H1 (cell line): Measurements from ENCODE around the gene LRP11. TPM values are rescaled to one million over a fixed set of nuclear protein-coding genes. Genes with fewer than 3 reads are reported as not detected.

Experiments used
- CTCF ChIA-PET: fragments of 300-600 bp; sonication (Branson Sonifier 250); formaldehyde crosslinking; loops from one replicate; lab custom pipeline; 2021; ENCODE audit not compliant: partially characterized antibody; lab: Charles Lee
- POLR2A ChIA-PET: fragments of 300-600 bp; sonication (Branson Sonifier 250); formaldehyde crosslinking; loops from one replicate; lab custom pipeline; 2021; ENCODE audit warnings: inconsistent platforms; ENCODE audit not compliant: partially characterized antibody; lab: Charles Lee
- DNase-seq, 2 experiments: peaks; one replicate each; pipeline versions ENCODE4 v3.0.0 to v3.0.0-alpha.2; 2010 to 2022; ENCODE audit warnings: low spot score in 2 of 2, low read depth in 1 of 2, mixed read lengths in 1 of 2
- FAIRE-seq: peaks from 2 replicates; lab custom pipeline; 2011; peaks lifted over from hg19 to GRCh38; lab: Jason Lieb, UNC
- H2AFZ ChIP-seq: 2 replicates; pipeline ENCODE4 v1.8.1; 2012; ENCODE audit warnings: low read length, inconsistent platforms
- H2AK5ac ChIP-seq: 2 replicates; pipeline ENCODE4 v1.6.1; 2013; ENCODE audit warnings: low read depth, low read length
- H2BK120ac ChIP-seq: replicated peaks from 2 replicates; pipeline ENCODE3; 2013; ENCODE audit warnings: low read depth, low read length, inconsistent platforms
- H2BK12ac ChIP-seq: 2 replicates; pipeline ENCODE4 v1.6.1; 2013; ENCODE audit warnings: low read depth, low read length
- H2BK15ac ChIP-seq: 2 replicates; pipeline ENCODE4 v1.6.1; 2013; ENCODE audit warnings: low read length
- H2BK20ac ChIP-seq: 2 replicates; pipeline ENCODE4 v1.6.1; 2013; ENCODE audit warnings: low read length
- H2BK5ac ChIP-seq: 2 replicates; pipeline ENCODE4 v1.6.1; 2013; ENCODE audit warnings: low read depth, low read length
- H3K14ac ChIP-seq: 2 replicates; pipeline ENCODE4 v1.6.1; 2013; ENCODE audit warnings: inconsistent platforms; ENCODE audit not compliant: insufficient read length
- H3K18ac ChIP-seq: 2 replicates; pipeline ENCODE4 v1.6.1; 2013; ENCODE audit warnings: low read length; ENCODE audit errors: extremely low read depth
- H3K23ac ChIP-seq: 2 replicates; pipeline ENCODE4 v1.6.1; 2013; ENCODE audit warnings: inconsistent platforms; ENCODE audit not compliant: insufficient read length
- H3K23me2 ChIP-seq: 2 replicates; pipeline ENCODE4 v1.6.1; 2013; ENCODE audit warnings: low read depth, low read length
- H3K27ac ChIP-seq: 2 replicates; pipeline ENCODE4 v1.6.1; 2011; ENCODE audit warnings: low read depth, low read length, inconsistent platforms
- H3K27me3 ChIP-seq, 4 experiments: replicated peaks in 1 of 4; 1 replicate in 1 of 4; 2 replicates in 3 of 4; pipeline versions ENCODE4 v1.6.1 to v1.8.1; 2011 to 2013; ENCODE audit warnings: low read length in 3 of 4, mild to moderate bottlenecking in 3 of 4, inconsistent platforms in 2 of 4, mixed read lengths in 2 of 4, moderate library complexity in 1 of 4; ENCODE audit not compliant: control insufficient read depth in 3 of 4, insufficient read depth in 3 of 4; ENCODE audit errors: extremely low read depth in 1 of 4
- H3K36me3 ChIP-seq, 4 experiments: 2 replicates each; pipeline versions ENCODE4 v1.6.1 to v1.8.1; 2011 to 2013; ENCODE audit warnings: mild to moderate bottlenecking in 4 of 4, low read length in 3 of 4, moderate library complexity in 2 of 4, control low read depth in 1 of 4, inconsistent platforms in 1 of 4; ENCODE audit not compliant: insufficient read depth in 4 of 4, control insufficient read depth in 2 of 4
- H3K4ac ChIP-seq: replicated peaks from 2 replicates; pipeline ENCODE3; 2013; ENCODE audit warnings: low read length, low read depth, mixed read lengths, inconsistent platforms; ENCODE audit not compliant: insufficient read length
- H3K4me1 ChIP-seq, 4 experiments: replicated peaks in 1 of 4; 1 replicate in 1 of 4; 2 replicates in 3 of 4; pipeline versions ENCODE4 v1.6.1 to v1.8.1; 2011 to 2013; ENCODE audit warnings: low read length in 3 of 4, inconsistent platforms in 2 of 4, mixed read lengths in 1 of 4; ENCODE audit not compliant: insufficient read depth in 4 of 4, control insufficient read depth in 3 of 4
- H3K4me2 ChIP-seq, 2 experiments: 2 replicates each; pipeline versions ENCODE4 v1.6.1 to v1.8.1; 2011 to 2013; ENCODE audit warnings: low read depth in 2 of 2, low read length in 2 of 2, control low read depth in 1 of 2, inconsistent platforms in 1 of 2, mild to moderate bottlenecking in 1 of 2; ENCODE audit not compliant: insufficient read depth in 1 of 2
- H3K4me3 ChIP-seq, 4 experiments: fragments of 200-600, 300-600 bp in 1 of 4; sonication (generic), shearing (Covaris generic), sonication (Bioruptor Twin) in 1 of 4; 2 replicates each; pipeline versions ENCODE4 v1.5.1 to v1.8.1; 2011 to 2016; ENCODE audit warnings: low read length in 4 of 4, low read depth in 3 of 4, control low read depth in 2 of 4, inconsistent platforms in 2 of 4, mild to moderate bottlenecking in 2 of 4, mixed read lengths in 1 of 4, moderate library complexity in 1 of 4; ENCODE audit not compliant: insufficient read depth in 2 of 4; ENCODE audit errors: extremely low read depth in 1 of 4
- H3K56ac ChIP-seq: replicated peaks from 2 replicates; pipeline ENCODE3; 2013; ENCODE audit warnings: low read depth, mild to moderate bottlenecking, mixed read lengths, low read length, inconsistent platforms; ENCODE audit not compliant: insufficient read length
- H3K79me1 ChIP-seq: 2 replicates; pipeline ENCODE4 v1.6.1; 2013; ENCODE audit warnings: low read depth, low read length, control low read depth
- H3K79me2 ChIP-seq, 2 experiments: 2 replicates each; pipeline versions ENCODE4 v1.6.1 to v1.8.1; 2012 to 2013; ENCODE audit warnings: low read length in 2 of 2, mild to moderate bottlenecking in 2 of 2, inconsistent platforms in 1 of 2; ENCODE audit not compliant: insufficient read depth in 2 of 2, control insufficient read depth in 1 of 2
- H3K9ac ChIP-seq, 4 experiments: replicated peaks in 1 of 4; 1 replicate in 1 of 4; 2 replicates in 3 of 4; pipeline versions ENCODE4 v1.6.1 to v1.8.1; 2011 to 2013; ENCODE audit warnings: low read depth in 3 of 4, low read length in 3 of 4, control low read depth in 2 of 4, mild to moderate bottlenecking in 2 of 4, moderate library complexity in 2 of 4, inconsistent platforms in 1 of 4; ENCODE audit errors: extremely low read depth in 1 of 4
- H3K9me3 ChIP-seq, 2 experiments: 2 replicates each; pipeline versions ENCODE4 v1.6.1 to v1.8.1; 2012 to 2013; ENCODE audit warnings: mild to moderate bottlenecking in 2 of 2, moderate library complexity in 2 of 2, control low read depth in 1 of 2, inconsistent platforms in 1 of 2, low read depth in 1 of 2, low read length in 1 of 2, mixed read lengths in 1 of 2; ENCODE audit not compliant: insufficient read depth in 2 of 2
- H4K20me1 ChIP-seq, 2 experiments: replicated peaks in 1 of 2; 2 replicates each; pipeline versions ENCODE3 to v1.8.1; 2011 to 2013; ENCODE audit warnings: inconsistent platforms in 2 of 2, low read length in 2 of 2, mild to moderate bottlenecking in 1 of 2; ENCODE audit not compliant: insufficient read depth in 2 of 2, control insufficient read depth in 1 of 2
- H4K5ac ChIP-seq: 2 replicates; pipeline ENCODE4 v1.6.1; 2013; ENCODE audit warnings: low read length, low read depth, mixed read lengths, inconsistent platforms; ENCODE audit not compliant: insufficient read length
- H4K8ac ChIP-seq: 2 replicates; pipeline ENCODE4 v1.8.0; 2013; ENCODE audit warnings: mild to moderate bottlenecking, moderate library complexity, low read length, inconsistent platforms; ENCODE audit not compliant: insufficient read depth; ENCODE audit errors: extremely low read depth
- H4K91ac ChIP-seq: replicated peaks from 2 replicates; pipeline ENCODE3; 2013; ENCODE audit warnings: low read length, mixed read lengths, inconsistent platforms; ENCODE audit not compliant: insufficient read length
- EZH2 ChIP-seq: fragments of 200-600 bp; sonication (generic); IDR thresholded peaks from 2 replicates; pipeline ENCODE4 v1.7.1; 2012; ENCODE audit warnings: low read depth, mild to moderate bottlenecking, moderate library complexity, low read length, inconsistent platforms; ENCODE audit not compliant: severe bottlenecking
- KDM5A ChIP-seq: fragments of 200-600 bp; IDR thresholded peaks from 2 replicates; pipeline ENCODE4 v1.7.1; 2012; ENCODE audit warnings: mild to moderate bottlenecking, low read length, inconsistent platforms, mixed read lengths
- POLR2A ChIP-seq, 2 experiments: IDR thresholded peaks; 1 replicate in 1 of 2; 2 replicates in 1 of 2; pipeline ENCODE4 v1.6.1; 2011; ENCODE audit warnings: low read depth in 2 of 2, low read length in 2 of 2, mild to moderate bottlenecking in 2 of 2; ENCODE audit errors: control extremely low read depth in 1 of 2
- POU5F1 ChIP-seq: IDR thresholded peaks from 2 replicates; pipeline ENCODE4 v1.6.1; 2011; ENCODE audit warnings: low read depth, mild to moderate bottlenecking, low read length, moderate library complexity
- SAP30 ChIP-seq: fragments of 300-600 bp; sonication (generic); IDR thresholded peaks from 2 replicates; pipeline ENCODE4 v1.7.1; 2012; ENCODE audit warnings: low read length, moderate library complexity, mild to moderate bottlenecking, inconsistent platforms; ENCODE audit not compliant: insufficient read depth, insufficient replicate concordance
- SIX5 ChIP-seq: IDR thresholded peaks from 2 replicates; pipeline ENCODE4 v1.6.1; 2011; ENCODE audit warnings: mild to moderate bottlenecking, low read depth, low read length
- SP4 ChIP-seq: IDR thresholded peaks from 2 replicates; pipeline ENCODE4 v1.6.1; 2012; ENCODE audit warnings: low read length, inconsistent platforms
- TAF7 ChIP-seq: optimal IDR thresholded peaks from 2 replicates; pipeline ENCODE3; 2011; ENCODE audit warnings: low read depth, mild to moderate bottlenecking, inconsistent platforms, low read length, moderate library complexity, borderline replicate concordance
- TCF12 ChIP-seq: IDR thresholded peaks from 2 replicates; pipeline ENCODE4 v1.6.1; 2011; ENCODE audit warnings: low read depth, mild to moderate bottlenecking, low read length
- WGBS, 2 experiments: shearing (Covaris generic) in 1 of 2; methylation state at CpG; one replicate each; pipeline versions ENCODE4 v1.1.6 to v1.1.7; 2013 to 2015; ENCODE audit warnings: low lambda C conversion rate in 2 of 2, mixed read lengths in 2 of 2, inconsistent platforms in 1 of 2, low coverage in 1 of 2, missing lambda C conversion rate in 1 of 2; ENCODE audit not compliant: insufficient replicate concordance in 2 of 2, insufficient coverage in 1 of 2, insufficient read length in 1 of 2; ENCODE audit errors: extremely low coverage in 1 of 2, missing lambda C conversion rate in 1 of 2; 5-methylcytosine and 5-hydroxymethylcytosine counted together
- polyA plus RNA-seq, 7 experiments: library from polyadenylated mRNA; depleted of rRNA in 3 of 7; stranded (reverse) in 5 of 7; unstranded in 2 of 7; fragments of >200 nt in 5 of 7; fragments of 200-250 nt in 2 of 7; gene quantifications; 1 replicate in 5 of 7; 2 replicates in 1 of 7; 4 replicates in 1 of 7; pipeline versions ENCODE4 v1.2.1 to v1.2.3, GENCODE V29; 2011 to 2013; ENCODE audit warnings: missing spikeins in 2 of 7, mixed read lengths in 2 of 7
- total RNA-seq: library from RNA; stranded (reverse); fragmentation: NEBNext Ultra II Directional; extraction: Animal tissue kit (Norgen Biotek cat#: 25700); gene quantifications from 2 replicates; pipeline ENCODE4 v1.2.1, GENCODE V29; 2021
- TF ChIP-seq, protein P1 (sequence below): IDR thresholded peaks from 2 replicates; pipeline ENCODE4 v1.6.1; 2012; ENCODE audit warnings: low read length, inconsistent platforms

The LRP11 gene
- total and polyA plus RNA-seq, 2 of the 8 experiments (the other 6 are each of a cell fraction or from before 2014, with no cell fraction given) = 11.0 to 20.0 TPM

DNA sequence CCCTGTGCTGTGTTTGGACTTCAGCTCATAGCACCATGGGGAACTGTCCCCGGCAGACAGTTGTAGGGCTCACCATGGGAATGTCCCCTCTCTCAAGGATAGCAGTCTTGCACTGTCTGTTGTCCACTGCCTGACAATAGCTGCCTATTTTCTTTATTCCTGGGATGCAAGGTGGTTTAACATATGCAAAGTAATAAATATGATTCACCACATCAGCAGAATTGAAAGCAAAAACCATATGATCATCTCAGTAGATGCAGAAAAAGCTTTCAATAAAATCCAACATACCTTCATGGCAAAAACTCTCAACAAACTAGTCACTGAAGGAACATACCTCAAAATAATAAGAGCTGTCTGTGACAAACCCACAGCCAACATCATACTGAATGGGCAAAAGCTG lies 13.5 kb upstream of the LRP11 start:
- Histone ChIP-seq H3K56ac (no peak overlapping the region), H2BK5ac (no peak overlapping the region), H3K27me3 (peaks cover 0 to 3% (median 0%) of the 10 kb centered on the region in 4 experiments; a peak in 3 of 7 replicates), H3K18ac (no peak overlapping the region), H4K8ac (no peak overlapping the region), H2BK12ac (no peak overlapping the region), H3K4me2 (no peak overlapping the region), H3K27ac (no peak overlapping the region), H2BK15ac (no peak overlapping the region), H4K5ac (no peak overlapping the region), H3K4ac (no peak overlapping the region), H3K9ac (no peak overlapping the region), H3K79me1 (no peaks in the 10 kb centered on the region), H3K23me2 (no peaks in the 10 kb centered on the region), H3K4me1 (no peaks in the 10 kb centered on the region), H2BK20ac (no peak overlapping the region), H3K9me3 (no peaks in the 10 kb centered on the region)
- DNase-seq (no peak), FAIRE-seq (no peak)
- CTCF ChIA-PET = interaction anchor here (1.0 to 2.3 kb wide), 5 partner anchors 9 to 41 kb away, joined by 3 to 9 read pairs (median 6); no protein-coding TSS in a partner anchor
- TF ChIP-seq TCF12 (no peak), SAP30 (no peak), KDM5A (no peak), POU5F1 (no peak), SIX5 (no peak), TAF7 (no peak), EZH2 (no peak), POLR2A (IDR thresholded peaks at IDR 0.05; ENCODE audit: control extremely low read depth in 1 of 2, low read depth in 2 of 2, low read length in 2 of 2) (no peak), SP4 (no peak)
- TF ChIP-seq, protein P1, sequence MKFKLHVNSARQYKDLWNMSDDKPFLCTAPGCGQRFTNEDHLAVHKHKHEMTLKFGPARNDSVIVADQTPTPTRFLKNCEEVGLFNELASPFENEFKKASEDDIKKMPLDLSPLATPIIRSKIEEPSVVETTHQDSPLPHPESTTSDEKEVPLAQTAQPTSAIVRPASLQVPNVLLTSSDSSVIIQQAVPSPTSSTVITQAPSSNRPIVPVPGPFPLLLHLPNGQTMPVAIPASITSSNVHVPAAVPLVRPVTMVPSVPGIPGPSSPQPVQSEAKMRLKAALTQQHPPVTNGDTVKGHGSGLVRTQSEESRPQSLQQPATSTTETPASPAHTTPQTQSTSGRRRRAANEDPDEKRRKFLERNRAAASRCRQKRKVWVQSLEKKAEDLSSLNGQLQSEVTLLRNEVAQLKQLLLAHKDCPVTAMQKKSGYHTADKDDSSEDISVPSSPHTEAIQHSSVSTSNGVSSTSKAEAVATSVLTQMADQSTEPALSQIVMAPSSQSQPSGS = no peak
- TF ChIP-seq, all 59 proteins: peak for 0
- Histone ChIP-seq H3K79me2 (no peaks in the 10 kb centered on the region), H2BK120ac (no peak overlapping the region), H2AFZ (no peak overlapping the region), H3K23ac (no peak overlapping the region), H3K36me3 (no peaks in the 10 kb centered on the region), H4K91ac (no peak overlapping the region), H3K4me3 (no peak overlapping the region), H3K14ac (no peak overlapping the region), H4K20me1 (no peaks in the 10 kb centered on the region), H2AK5ac (no peak overlapping the region)
- POLR2A ChIA-PET = interaction anchor here (1.1 kb wide), 1 partner anchor 10 kb away, joined by 3 read pairs; no protein-coding TSS in a partner anchor
- WGBS, 2 experiments = 87% methylated on average over 1 of the region's 1 CpG; no CpG with 5 or more reads in 1 of the 2 experiments
